Fibroblast of lung (primary cell): ENCODE data around the gene EYA3.
"Not testable (repeated sequence)": the region's sequence is repeated elsewhere in the genome, so short reads cannot be mapped to it uniquely, and the experiment has no call there.

Source experiments
- CTCF ChIP-seq, 2 donors: IDR thresholded peaks in 1 of 2; conservative IDR thresholded peaks in 1 of 2; 1 replicate in 1 of 2; 2 replicates in 1 of 2; pipeline ENCODE4 v1.5.1; 2011 to 2012; ENCODE audit warnings: low read length in 2 of 2, control low read depth in 1 of 2, inconsistent platforms in 1 of 2, low read depth in 1 of 2, mild to moderate bottlenecking in 1 of 2
- EZH2 ChIP-seq: IDR thresholded peaks from 2 replicates; pipeline ENCODE4 v1.5.1; 2012; ENCODE audit warnings: low read length, control low read depth, mild to moderate bottlenecking; ENCODE audit errors: missing control alignments

GRCh38 chr1:28003117-28003516 is 85.3 kb downstream of the EYA3 start:
- TF ChIP-seq CTCF (conservative IDR thresholded peaks at IDR 0.05 in 1 of 2, IDR thresholded peaks at IDR 0.05 in 1 of 2; ENCODE audit: low read depth in 1 of 2, low read length in 2 of 2); EZH2: not testable (repeated sequence)
